ENCODE data around the gene GOLGA6L2. TPM values are rescaled to one million over a fixed set of nuclear protein-coding genes. Genes with fewer than 3 reads are reported as not detected.

The GOLGA6L2 gene, protein sequence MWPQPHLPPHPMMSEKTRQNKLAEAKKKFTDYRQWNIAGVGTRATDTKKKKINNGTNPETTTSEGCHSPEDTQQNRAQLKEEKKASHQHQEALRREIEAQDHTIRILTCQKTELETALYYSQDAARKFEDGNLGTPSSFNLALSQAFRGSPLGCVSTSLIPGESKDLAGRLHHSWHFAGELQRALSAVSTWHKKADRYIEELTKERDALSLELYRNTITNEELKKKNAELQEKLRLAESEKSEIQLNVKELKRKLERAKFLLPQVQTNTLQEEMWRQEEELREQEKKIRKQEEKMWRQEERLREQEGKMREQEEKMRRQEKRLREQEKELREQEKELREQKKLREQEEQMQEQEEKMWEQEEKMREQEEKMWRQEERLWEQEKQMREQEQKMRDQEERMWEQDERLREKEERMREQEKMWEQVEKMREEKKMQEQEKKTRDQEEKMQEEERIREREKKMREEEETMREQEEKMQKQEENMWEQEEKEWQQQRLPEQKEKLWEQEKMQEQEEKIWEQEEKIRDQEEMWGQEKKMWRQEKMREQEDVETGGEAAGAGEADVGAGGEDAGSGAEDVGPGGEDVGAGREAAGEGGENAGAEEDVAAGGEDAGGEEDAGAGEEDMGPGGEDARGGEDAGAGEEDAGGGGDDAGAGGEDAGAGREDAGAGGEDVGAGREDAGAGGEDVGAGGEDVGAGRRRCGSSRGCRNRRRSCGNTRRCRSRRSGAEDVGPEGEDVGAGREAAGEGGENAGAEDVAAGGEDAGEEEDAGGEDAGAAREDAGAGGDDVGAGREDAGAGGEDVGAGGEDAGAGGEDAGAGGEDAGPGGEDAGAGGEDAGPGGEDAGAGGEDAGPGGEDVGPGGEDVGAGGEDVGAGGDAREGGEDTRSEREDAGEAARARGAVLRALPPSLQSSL
- total RNA-seq (ENCODE audit: unreplicated experiment): not detected
- long read RNA-seq: 0 reads

DNA sequence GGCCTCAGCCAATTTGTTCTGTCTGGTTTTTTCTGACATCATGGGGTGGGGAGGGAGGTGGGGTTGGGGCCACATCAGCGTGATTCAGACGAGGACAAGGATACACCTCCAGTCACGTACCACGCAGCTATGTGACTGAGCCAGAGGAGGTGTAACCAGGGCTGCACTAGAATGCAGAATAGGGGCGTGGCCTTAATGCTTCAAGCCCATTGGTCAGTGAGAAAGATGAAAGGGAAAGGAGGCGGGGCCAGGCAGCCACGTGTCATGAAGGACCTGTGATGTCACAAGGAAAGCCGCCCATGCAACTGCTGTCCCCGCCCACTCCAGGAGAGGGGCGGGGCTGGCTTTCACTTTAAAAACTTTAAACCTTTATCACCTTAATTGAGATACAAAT, at the start of gene GOLGA6L2:
Gene GOLGA6L2, minus strand, starts transcription at position 137 of the 394 bp plus-strand sequence. Its CDS starts 62 bp downstream, at position 75.
- peaks cover 3% of the 10 kb centered on the region for H3K9me3 Mint-ChIP-seq (ENCODE audit: unreplicated experiment)
- H3K27me3 Mint-ChIP-seq (ENCODE audit: unreplicated experiment): peaks cover 3% of the 10 kb centered on the region
- H3K4me1 Mint-ChIP-seq (ENCODE audit: low read depth, unreplicated experiment): no peaks in the 10 kb centered on the region
- H3K36me3 Mint-ChIP-seq (ENCODE audit: unreplicated experiment): no peaks in the 10 kb centered on the region
- H3K4me3 Mint-ChIP-seq (ENCODE audit: unreplicated experiment): no peak within 1 kb of the TSS
- TF ChIP-seq, protein P1, sequence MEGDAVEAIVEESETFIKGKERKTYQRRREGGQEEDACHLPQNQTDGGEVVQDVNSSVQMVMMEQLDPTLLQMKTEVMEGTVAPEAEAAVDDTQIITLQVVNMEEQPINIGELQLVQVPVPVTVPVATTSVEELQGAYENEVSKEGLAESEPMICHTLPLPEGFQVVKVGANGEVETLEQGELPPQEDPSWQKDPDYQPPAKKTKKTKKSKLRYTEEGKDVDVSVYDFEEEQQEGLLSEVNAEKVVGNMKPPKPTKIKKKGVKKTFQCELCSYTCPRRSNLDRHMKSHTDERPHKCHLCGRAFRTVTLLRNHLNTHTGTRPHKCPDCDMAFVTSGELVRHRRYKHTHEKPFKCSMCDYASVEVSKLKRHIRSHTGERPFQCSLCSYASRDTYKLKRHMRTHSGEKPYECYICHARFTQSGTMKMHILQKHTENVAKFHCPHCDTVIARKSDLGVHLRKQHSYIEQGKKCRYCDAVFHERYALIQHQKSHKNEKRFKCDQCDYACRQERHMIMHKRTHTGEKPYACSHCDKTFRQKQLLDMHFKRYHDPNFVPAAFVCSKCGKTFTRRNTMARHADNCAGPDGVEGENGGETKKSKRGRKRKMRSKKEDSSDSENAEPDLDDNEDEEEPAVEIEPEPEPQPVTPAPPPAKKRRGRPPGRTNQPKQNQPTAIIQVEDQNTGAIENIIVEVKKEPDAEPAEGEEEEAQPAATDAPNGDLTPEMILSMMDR (IDR thresholded peaks at IDR 0.05; ENCODE audit: partially characterized antibody, unreplicated experiment): no peak
- no peak for DNase-seq
- no peak within 1 kb of the TSS for H3K27ac Mint-ChIP-seq (ENCODE audit: unreplicated experiment)

DNA sequence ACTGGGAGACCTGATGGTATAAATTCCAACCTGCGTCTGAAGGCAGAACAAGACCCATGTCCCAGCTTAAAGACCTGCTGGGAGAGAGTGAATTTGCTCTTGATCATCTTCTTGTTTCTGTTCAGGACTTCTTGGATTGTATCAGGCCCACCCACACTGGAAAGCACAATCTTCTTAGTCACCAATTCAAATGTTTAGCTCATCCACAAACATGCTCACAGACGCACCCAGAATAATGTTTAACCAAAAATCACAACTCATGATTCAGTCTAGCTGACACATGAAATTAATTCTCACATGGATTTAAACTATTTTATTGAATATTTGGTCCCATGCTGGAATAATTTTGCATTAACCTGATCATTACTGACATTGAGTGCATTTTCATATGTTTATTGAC, 37.8 kb upstream of the GOLGA6L2 start:
- H3K4me1 Mint-ChIP-seq (ENCODE audit: low read depth, unreplicated experiment): peaks cover 7% of the 10 kb centered on the region
- DNase-seq: no peak
- TF ChIP-seq, protein P1 (IDR thresholded peaks at IDR 0.05; ENCODE audit: partially characterized antibody, unreplicated experiment): no peak
- no peak overlapping the region for H3K27ac Mint-ChIP-seq (ENCODE audit: unreplicated experiment)
- no peak overlapping the region for H3K4me3 Mint-ChIP-seq (ENCODE audit: unreplicated experiment)
- no peaks in the 10 kb centered on the region for H3K27me3 Mint-ChIP-seq (ENCODE audit: unreplicated experiment)
- no peaks in the 10 kb centered on the region for H3K36me3 Mint-ChIP-seq (ENCODE audit: unreplicated experiment)
- peaks cover 2% of the 10 kb centered on the region for H3K9me3 Mint-ChIP-seq (ENCODE audit: unreplicated experiment)

- TF ChIP-seq, protein P1 (IDR thresholded peaks at IDR 0.05; ENCODE audit: partially characterized antibody, unreplicated experiment): no peak
- no peaks in the 10 kb centered on the region for H3K36me3 Mint-ChIP-seq (ENCODE audit: unreplicated experiment)
- peaks cover 7% of the 10 kb centered on the region for H3K4me1 Mint-ChIP-seq (ENCODE audit: low read depth, unreplicated experiment)
- no peaks in the 10 kb centered on the region for H3K27me3 Mint-ChIP-seq (ENCODE audit: unreplicated experiment)
- H3K9me3 Mint-ChIP-seq (ENCODE audit: unreplicated experiment): peaks cover 2% of the 10 kb centered on the region
- DNase-seq: no peak
- no peak overlapping the region for H3K27ac Mint-ChIP-seq (ENCODE audit: unreplicated experiment)
- no peak overlapping the region for H3K4me3 Mint-ChIP-seq (ENCODE audit: unreplicated experiment)
Observed at GRCh38 chr15:23483821-23484299, 36.8 kb upstream of the GOLGA6L2 start.

- Mint-ChIP-seq H3K4me3 (ENCODE audit: unreplicated experiment) (no peak overlapping the region), H3K27ac (ENCODE audit: unreplicated experiment) (no peak overlapping the region), H3K4me1 (ENCODE audit: low read depth, unreplicated experiment) (peaks cover 7% of the 10 kb centered on the region), H3K36me3 (ENCODE audit: unreplicated experiment) (peaks cover 4% of the 10 kb centered on the region), H3K9me3 (ENCODE audit: unreplicated experiment) (peaks cover 2% of the 10 kb centered on the region), H3K27me3 (ENCODE audit: unreplicated experiment) (no peaks in the 10 kb centered on the region)
- TF ChIP-seq, protein P1 (IDR thresholded peaks at IDR 0.05; ENCODE audit: partially characterized antibody, unreplicated experiment): no peak
- DNase-seq: no peak
Observed at GRCh38 chr15:23482764-23483489, 35.9 kb upstream of the GOLGA6L2 start.

All from glutamatergic neuron (in vitro differentiated cells).